HepG2 (cell line): ENCODE results near the gene TIGD6. TPM values are rescaled to one million over a fixed set of nuclear protein-coding genes. Genes with fewer than 3 reads are reported as not detected.

Experiments used
- ATAC-seq: fragments of 200-7000 bp; cut with Tn5 transposase; 3 replicates; pipeline ENCODE4 v1.9.1; 2020; ENCODE audit warnings: mild to moderate bottlenecking, moderate library complexity
- BruUV-seq: library from RNA; stranded (reverse); fragments of 400-500 nt; replicated peaks from 2 replicates; lab custom pipeline; 2021; lab: Mats Ljungman, UMichigan
- CTCF ChIA-PET: fragments of 300-600 bp; formaldehyde crosslinking; extraction: SDS; loops from one replicate; lab custom pipeline; 2021; ENCODE audit warnings: low total read pairs, inconsistent platforms, low intra/inter-chr PET ratio; lab: Yijun Ruan, JAX
- POLR2A ChIA-PET: fragments of 350-600 bp; sonication (Branson Sonifier 250); formaldehyde crosslinking; loops from one replicate; lab custom pipeline; 2020; ENCODE audit warnings: antibody characterized with exemption, inconsistent platforms; lab: Yijun Ruan, JAX
- DNase-seq: peaks from one replicate; pipeline ENCODE4 v3.0.0-alpha.2; 2015; ENCODE audit warnings: low spot score
- FAIRE-seq: peaks from 3 replicates; lab custom pipeline; 2011; peaks lifted over from hg19 to GRCh38; lab: Jason Lieb, UNC
- H2AFZ ChIP-seq: one replicate; pipeline ENCODE4 v1.6.1; 2011; ENCODE audit warnings: low read length, inconsistent platforms
- H3K27ac ChIP-seq: fragments of 300-600 bp; 3 replicates; pipeline ENCODE4 v1.8.0; 2011; ENCODE audit warnings: mixed run types, mild to moderate bottlenecking, mixed read lengths, low read length, inconsistent platforms; ENCODE audit not compliant: insufficient read depth; ENCODE audit errors: extremely low read length
- H3K27me3 ChIP-seq, 2 experiments: fragments of 200-600 bp in 1 of 2; 2 replicates in 1 of 2; 3 replicates in 1 of 2; pipeline versions ENCODE4 v1.6.0 to v1.8.0; 2011; ENCODE audit warnings: low read length in 2 of 2, mild to moderate bottlenecking in 2 of 2, moderate library complexity in 2 of 2, inconsistent platforms in 1 of 2; ENCODE audit not compliant: insufficient read depth in 2 of 2, control insufficient read depth in 1 of 2
- H3K36me3 ChIP-seq, 2 experiments: fragments of 200-600 bp in 1 of 2; replicated peaks in 1 of 2; 2 replicates in 1 of 2; 3 replicates in 1 of 2; pipeline versions ENCODE4 v1.5.1 to v1.8.0; 2011; ENCODE audit warnings: low read length in 2 of 2, inconsistent platforms in 1 of 2; ENCODE audit not compliant: insufficient read depth in 2 of 2, control insufficient read depth in 1 of 2
- H3K4me1 ChIP-seq: 2 replicates; pipeline ENCODE4 v1.5.1; 2012; ENCODE audit warnings: low read length, inconsistent platforms; ENCODE audit not compliant: insufficient read depth
- H3K4me2 ChIP-seq: 2 replicates; pipeline ENCODE4 v1.6.0; 2011; ENCODE audit warnings: low read depth, low read length, inconsistent platforms
- H3K4me3 ChIP-seq, 3 experiments: fragments of 200-600 bp in 1 of 3; sonication (generic), shearing (Covaris generic) in 1 of 3; replicated peaks in 1 of 3; 2 replicates each; pipeline ENCODE4 v1.5.1; 2011 to 2016; ENCODE audit warnings: low read length in 3 of 3, inconsistent platforms in 2 of 3, low read depth in 2 of 3, mild to moderate bottlenecking in 2 of 3, control low read depth in 1 of 3, mixed read lengths in 1 of 3; ENCODE audit not compliant: insufficient read depth in 1 of 3
- H3K79me2 ChIP-seq: one replicate; pipeline ENCODE4 v1.6.1; 2011; ENCODE audit warnings: low read length, inconsistent platforms; ENCODE audit not compliant: insufficient read depth
- H3K9ac ChIP-seq: 2 replicates; pipeline ENCODE4 v1.6.0; 2011; ENCODE audit warnings: mild to moderate bottlenecking, low read depth, low read length, inconsistent platforms; ENCODE audit not compliant: insufficient read depth
- H3K9me3 ChIP-seq: 2 replicates; pipeline ENCODE4 v1.5.1; 2012; ENCODE audit warnings: mild to moderate bottlenecking, low read length
- H4K20me1 ChIP-seq: 2 replicates; pipeline ENCODE4 v1.6.0; 2011; ENCODE audit warnings: inconsistent platforms, mild to moderate bottlenecking, low read length, moderate library complexity; ENCODE audit not compliant: insufficient read depth
- ATF7 ChIP-seq, 2 experiments: fragments of 450-650 bp in 1 of 2; sonication (generic) in 1 of 2; formaldehyde crosslinking in 1 of 2; IDR thresholded peaks; 2 replicates each; pipeline versions ENCODE4 v1.4.0 to v1.6.1; 2016 to 2020; ENCODE audit warnings: antibody characterized with exemption in 1 of 2, mild to moderate bottlenecking in 1 of 2, missing genetic modification reagents in 1 of 2
- CTCF ChIP-seq: sonication (generic); formaldehyde crosslinking; IDR thresholded peaks from 2 replicates; pipeline ENCODE4 v1.5.0; 2020; ENCODE audit warnings: mild to moderate bottlenecking, missing genetic modification reagents, moderate library complexity
- STAG1 ChIP-seq: sonication (generic); formaldehyde crosslinking; IDR thresholded peaks from 2 replicates; pipeline ENCODE4 v1.4.0; 2020; ENCODE audit warnings: missing genetic modification reagents
- WGBS: methylation state at CpG from one replicate; pipeline ENCODE4 v1.1.6; 2017; ENCODE audit warnings: low lambda C conversion rate; 5-methylcytosine and 5-hydroxymethylcytosine counted together
- in situ Hi-C: cut with HindIII; loops from 2 replicates; pipeline ENCODE4 v1.10.0; 2017; ENCODE audit warnings: low pct_unique_long_range_greater_than_20kb; ENCODE audit not compliant: extremely low pct_ligation_motif_present
- intact Hi-C: fragments of 100-400 bp; cut with micrococcal nuclease; formaldehyde crosslinking; loops from one replicate; pipeline ENCODE4 v1.10.0; 2022; ENCODE audit not compliant: unreplicated experiment
- polyA plus RNA-seq, 8 experiments: library from polyadenylated mRNA; depleted of rRNA in 3 of 8; stranded (reverse) in 7 of 8; unstranded in 1 of 8; fragments of >200 nt; fragmentation: Illumina TruSeq in 4 of 8; extraction: Trizol in 4 of 8; gene quantifications; 2 replicates each; pipeline versions ENCODE4 v1.2.1 to v1.2.3, GENCODE V29; 2011 to 2016; ENCODE audit warnings: low read depth in 4 of 8, missing spikeins in 1 of 8, mixed read lengths in 1 of 8; ENCODE audit not compliant: insufficient read depth in 1 of 8
- total RNA-seq, 5 experiments: library from RNA; depleted of rRNA; stranded (reverse); fragments of >200 nt; fragmentation: Illumina TruSeq; extraction: Trizol; gene quantifications; 2 replicates each; pipeline ENCODE4 v1.2.3, GENCODE V29; 2016; ENCODE audit warnings: low read depth in 1 of 5
- TF ChIP-seq, protein P1 (sequence below), 2 experiments: sonication (generic) in 1 of 2; formaldehyde crosslinking in 1 of 2; IDR thresholded peaks; 2 replicates each; pipeline versions ENCODE4 v1.5.1 to v1.6.1; 2011 to 2020; ENCODE audit warnings: borderline replicate concordance in 1 of 2, low read depth in 1 of 2, low read length in 1 of 2, mild to moderate bottlenecking in 1 of 2, missing genetic modification reagents in 1 of 2, moderate library complexity in 1 of 2

The TIGD6 gene
- total and polyA plus RNA-seq, 2 of the 13 experiments (the other 11 are each of a cell fraction or from before 2014, with no cell fraction given): 2.1 to 2.9 TPM

- FAIRE-seq (no peak), ATAC-seq (no peak), DNase-seq (no peak)
- intact Hi-C loops: loop anchor here (10.0 kb wide), 1 partner anchor 330 kb away; the partner anchor contains the start of gene TCOF1
- in situ Hi-C loops: no loop called here
- BruUV-seq: no TSS peak
- 96% methylated on average over 9 of the region's 9 CpGs for WGBS
- Histone ChIP-seq H3K4me3 (no peak overlapping the region), H4K20me1 (no peaks in the 10 kb centered on the region), H3K36me3 (peaks cover 20 to 64% of the 10 kb centered on the region in 2 experiments), H3K9me3 (no peaks in the 10 kb centered on the region), H3K27me3 (no peaks in the 10 kb centered on the region), H3K27ac (peak overlapping the region; percentile 92), H3K4me1 (peaks cover 59% of the 10 kb centered on the region), H3K79me2 (no peaks in the 10 kb centered on the region), H3K4me2 (no peak overlapping the region), H3K9ac (peak overlapping the region; percentile 10; the same call in 1 of the 2 replicates), H2AFZ (no peak overlapping the region)
- ChIA-PET POLR2A (no interaction called here), CTCF (no interaction called here)
- peak; percentile 41 for TF ChIP-seq CTCF (CRISPR knock-in tag)
- no peak for TF ChIP-seq ATF7 (IDR thresholded peaks at IDR 0.05)
- TF ChIP-seq ATF7 (CRISPR knock-in tag; IDR thresholded peaks at IDR 0.05): no peak
- TF ChIP-seq, protein P1, sequence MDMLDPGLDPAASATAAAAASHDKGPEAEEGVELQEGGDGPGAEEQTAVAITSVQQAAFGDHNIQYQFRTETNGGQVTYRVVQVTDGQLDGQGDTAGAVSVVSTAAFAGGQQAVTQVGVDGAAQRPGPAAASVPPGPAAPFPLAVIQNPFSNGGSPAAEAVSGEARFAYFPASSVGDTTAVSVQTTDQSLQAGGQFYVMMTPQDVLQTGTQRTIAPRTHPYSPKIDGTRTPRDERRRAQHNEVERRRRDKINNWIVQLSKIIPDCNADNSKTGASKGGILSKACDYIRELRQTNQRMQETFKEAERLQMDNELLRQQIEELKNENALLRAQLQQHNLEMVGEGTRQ (IDR thresholded peaks at IDR 0.05; ENCODE audit: low read depth, low read length): no peak
- TF ChIP-seq, protein P1 (CRISPR knock-in tag; IDR thresholded peaks at IDR 0.05; ENCODE audit: borderline replicate concordance): no peak
- TF ChIP-seq STAG1: peak; percentile 29
- TF ChIP-seq, all 625 proteins: peak for 2
Measured at GRCh38 chr5:150024346-150024984, 24.0 kb upstream of the TIGD6 start.
